Loucy (cell line): Measurements from ENCODE around the gene SECISBP2.

Experiments used
- EZH2phosphoT487 ChIP-seq: fragments of 200-600 bp; IDR thresholded peaks from 2 replicates; pipeline ENCODE4 v1.6.1; 2018; ENCODE audit warnings: antibody characterized with exemption, mild to moderate bottlenecking, moderate library complexity, borderline replicate concordance
- TF ChIP-seq, protein P1 (sequence below): fragments of 200-600 bp; sonication (generic); conservative IDR thresholded peaks from 2 replicates; pipeline ENCODE4 v1.5.1; 2014; ENCODE audit warnings: mild to moderate bottlenecking, antibody characterized with exemption, low read length

DNA sequence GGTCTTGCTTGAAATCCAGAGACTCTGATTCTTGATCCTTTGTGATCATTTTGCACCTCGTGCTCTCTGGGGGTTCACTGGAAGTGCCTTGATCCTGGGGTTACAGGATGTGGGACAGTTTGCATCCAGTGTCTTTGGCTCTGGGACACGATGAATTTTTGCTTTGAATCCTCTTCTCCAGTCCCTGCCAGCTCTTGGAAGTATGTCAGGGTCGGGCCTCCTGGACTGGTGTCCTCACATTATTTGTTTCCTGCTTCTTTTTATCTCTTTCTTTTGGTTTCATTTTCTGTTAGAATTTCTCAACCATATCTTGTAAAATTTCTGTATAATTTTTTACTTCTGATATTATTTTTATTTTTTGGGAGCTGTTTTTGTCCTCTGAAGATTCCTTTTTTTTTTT is 34.2 kb downstream of the SECISBP2 start:
- TF ChIP-seq, protein P1, sequence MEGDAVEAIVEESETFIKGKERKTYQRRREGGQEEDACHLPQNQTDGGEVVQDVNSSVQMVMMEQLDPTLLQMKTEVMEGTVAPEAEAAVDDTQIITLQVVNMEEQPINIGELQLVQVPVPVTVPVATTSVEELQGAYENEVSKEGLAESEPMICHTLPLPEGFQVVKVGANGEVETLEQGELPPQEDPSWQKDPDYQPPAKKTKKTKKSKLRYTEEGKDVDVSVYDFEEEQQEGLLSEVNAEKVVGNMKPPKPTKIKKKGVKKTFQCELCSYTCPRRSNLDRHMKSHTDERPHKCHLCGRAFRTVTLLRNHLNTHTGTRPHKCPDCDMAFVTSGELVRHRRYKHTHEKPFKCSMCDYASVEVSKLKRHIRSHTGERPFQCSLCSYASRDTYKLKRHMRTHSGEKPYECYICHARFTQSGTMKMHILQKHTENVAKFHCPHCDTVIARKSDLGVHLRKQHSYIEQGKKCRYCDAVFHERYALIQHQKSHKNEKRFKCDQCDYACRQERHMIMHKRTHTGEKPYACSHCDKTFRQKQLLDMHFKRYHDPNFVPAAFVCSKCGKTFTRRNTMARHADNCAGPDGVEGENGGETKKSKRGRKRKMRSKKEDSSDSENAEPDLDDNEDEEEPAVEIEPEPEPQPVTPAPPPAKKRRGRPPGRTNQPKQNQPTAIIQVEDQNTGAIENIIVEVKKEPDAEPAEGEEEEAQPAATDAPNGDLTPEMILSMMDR: no peak
- no peak for TF ChIP-seq EZH2phosphoT487
